ENCODE measurements around the gene FOXD4. TPM values are rescaled to one million over a fixed set of nuclear protein-coding genes. Genes with fewer than 3 reads are reported as not detected.
"Not testable (repeated sequence)": the region's sequence is repeated elsewhere in the genome, so short reads cannot be mapped to it uniquely, and the experiment has no call there.

The FOXD4 gene
- under 1 TPM; 0.13 to 0.89 (median 0.56) TPM for total RNA-seq

- WGBS, 2 donors (ENCODE audit: low coverage in 1 of 2) = 16 to 60% methylated on average over 1 to 9 of the region's 30 CpGs
- H3K27ac ChIP-seq, H3K4me3 ChIP-seq, H3K9me3 ChIP-seq, H3K36me3 ChIP-seq, ATAC-seq: not testable (repeated sequence)
- H3K4me1 ChIP-seq = peaks cover 0 to 26% (median 13%) of the 10 kb centered on the region in 3 donors
- peaks cover 51% of the 10 kb centered on the region for H3K27me3 ChIP-seq
Observed at GRCh38 chr9:117995-118467, at the start of gene FOXD4. TSS of gene FOXD4 (minus strand) at chr9:118417. CDS start at chr9:118119, 298 bp downstream.

- H3K27ac ChIP-seq, H3K9me3 ChIP-seq: not testable (repeated sequence)
- WGBS, 2 donors (ENCODE audit: low coverage in 1 of 2) = no CpG with 5 or more reads among the region's 1 CpG
Observed at GRCh38 chr9:159871-160270, 41.7 kb upstream of the FOXD4 start.

GRCh38 chr9:151173-151572, 33.0 kb upstream of the FOXD4 start:
- H3K27me3 ChIP-seq, ATAC-seq, H3K36me3 ChIP-seq, H3K4me1 ChIP-seq, H3K27ac ChIP-seq, H3K9me3 ChIP-seq, H3K4me3 ChIP-seq: not testable (repeated sequence)

More at GRCh38 chr9:159871-160270, 41.7 kb upstream of the FOXD4 start:
- not testable (repeated sequence) for H3K4me1 ChIP-seq, H3K27me3 ChIP-seq, ATAC-seq, H3K4me3 ChIP-seq, H3K36me3 ChIP-seq

- not testable (repeated sequence) for H3K9me3 ChIP-seq, ATAC-seq, H3K4me1 ChIP-seq, H3K4me3 ChIP-seq, H3K27ac ChIP-seq, H3K27me3 ChIP-seq, H3K36me3 ChIP-seq
- WGBS, 2 donors (ENCODE audit: low coverage in 1 of 2) = no CpG with 5 or more reads among the region's 17 CpGs
Observed at GRCh38 chr9:139880-140279, 21.7 kb upstream of the FOXD4 start.

- not testable (repeated sequence) for H3K27ac ChIP-seq, H3K4me3 ChIP-seq, H3K9me3 ChIP-seq, H3K36me3 ChIP-seq, ATAC-seq
- no CpG with 5 or more reads among the region's 71 CpGs for WGBS, 2 donors (ENCODE audit: low coverage in 1 of 2)
- H3K27me3 ChIP-seq = peaks cover 57% of the 10 kb centered on the region
- H3K4me1 ChIP-seq = peaks cover 0 to 26% (median 13%) of the 10 kb centered on the region in 3 donors
Observed at GRCh38 chr9:117144-117994, 848 bp downstream of the FOXD4 start.

GRCh38 chr9:116239-117077, 1.8 kb downstream of the FOXD4 start:
- H3K9me3 ChIP-seq, H3K4me3 ChIP-seq, H3K27ac ChIP-seq, H3K36me3 ChIP-seq, ATAC-seq: not testable (repeated sequence)
- WGBS, 2 donors (ENCODE audit: low coverage in 1 of 2) = 7 to 37% methylated on average over 4 to 5 of the region's 41 CpGs
- Histone ChIP-seq H3K27me3 (peaks cover 59% of the 10 kb centered on the region), H3K4me1 (peaks cover 0 to 26% (median 13%) of the 10 kb centered on the region in 3 donors)

- H3K27ac ChIP-seq, H3K9me3 ChIP-seq, H3K4me3 ChIP-seq, ATAC-seq, H3K36me3 ChIP-seq: not testable (repeated sequence)
- peaks cover 65% of the 10 kb centered on the region for H3K27me3 ChIP-seq
- peaks cover 0 to 26% (median 13%) of the 10 kb centered on the region in 3 donors for H3K4me1 ChIP-seq
- WGBS, 2 donors (ENCODE audit: low coverage in 1 of 2) = 0% methylated on average over 1 of the region's 11 CpGs; no CpG with 5 or more reads in 1 of the 2 donors
Observed at GRCh38 chr9:115118-115451, 3.1 kb downstream of the FOXD4 start.

- H3K9me3 ChIP-seq, H3K27ac ChIP-seq, H3K36me3 ChIP-seq: not testable (repeated sequence)
- 4% methylated on average over 15 of the region's 73 CpGs; no CpG with 5 or more reads in 1 of the 2 donors for WGBS, 2 donors (ENCODE audit: low coverage in 1 of 2)
- peak; percentile 36 for ATAC-seq
- Histone ChIP-seq H3K27me3 (peaks cover 71% of the 10 kb centered on the region), H3K4me1 (peaks cover 0 to 26% (median 13%) of the 10 kb centered on the region in 3 donors), H3K4me3 (peak overlapping the region; percentile 13 to 50)
Observed at GRCh38 chr9:114267-115117, 3.7 kb downstream of the FOXD4 start.

GRCh38 chr9:113468-114266, 4.5 kb downstream of the FOXD4 start:
- peak; percentile 48 for ATAC-seq
- peaks cover 79% of the 10 kb centered on the region for H3K27me3 ChIP-seq

GRCh38 chr9:112589-113467, 5.4 kb downstream of the FOXD4 start:
- H3K27ac ChIP-seq, ATAC-seq, H3K36me3 ChIP-seq, H3K9me3 ChIP-seq: not testable (repeated sequence)
- Histone ChIP-seq H3K4me3 (peak overlapping the region in 1 of 2 donors; percentile 50), H3K4me1 (peaks cover 0 to 26% (median 13%) of the 10 kb centered on the region in 3 donors), H3K27me3 (peaks cover 81% of the 10 kb centered on the region)
- WGBS, 2 donors (ENCODE audit: low coverage in 1 of 2) = 17 to 21% methylated on average over 14 to 20 of the region's 55 CpGs

More at GRCh38 chr9:113468-114266, 4.5 kb downstream of the FOXD4 start:
- H3K4me3 ChIP-seq = peak overlapping the region; percentile 13 to 50
- WGBS, 2 donors (ENCODE audit: low coverage in 1 of 2) = 0% methylated on average over 1 of the region's 111 CpGs; no CpG with 5 or more reads in 1 of the 2 donors
- peaks cover 0 to 26% (median 13%) of the 10 kb centered on the region in 3 donors for H3K4me1 ChIP-seq
- not testable (repeated sequence) for H3K9me3 ChIP-seq, H3K36me3 ChIP-seq, H3K27ac ChIP-seq

- H3K4me3 ChIP-seq, ATAC-seq, H3K27ac ChIP-seq, H3K9me3 ChIP-seq, H3K36me3 ChIP-seq: not testable (repeated sequence)
- peaks cover 0 to 21% (median 13%) of the 10 kb centered on the region in 3 donors for H3K4me1 ChIP-seq
- H3K27me3 ChIP-seq = peaks cover 79% of the 10 kb centered on the region
- 31 to 54% methylated on average over 4 of the region's 4 CpGs for WGBS, 2 donors (ENCODE audit: low coverage in 1 of 2)
Observed at GRCh38 chr9:110672-111071, 7.5 kb downstream of the FOXD4 start.

Data from gastroesophageal sphincter (tissue), 4 donors.